LHCN-M2 (cell line): ENCODE measurements around the gene DPP9. TPM values are rescaled to one million over a fixed set of nuclear protein-coding genes. Genes with fewer than 3 reads are reported as not detected.
A peak's percentile ranks its signal among the peaks of the same experiment; 100 is the strongest.
"Not testable (repeated sequence)": the region's sequence is repeated elsewhere in the genome, so short reads cannot be mapped to it uniquely, and the experiment has no call there.

ENCODE experiments used
- DNase-seq: peaks from one replicate; pipeline ENCODE4 v3.0.0-alpha.2; 2012; ENCODE audit warnings: low read depth
- total RNA-seq: library from RNA; depleted of rRNA; stranded (reverse); fragments of >200 nt; gene quantifications from 2 replicates; pipeline ENCODE4 v1.2.3, GENCODE V29; 2014

Gene DPP9
- total RNA-seq, 1 experiment from 2014 or later, result 109 TPM

DNA sequence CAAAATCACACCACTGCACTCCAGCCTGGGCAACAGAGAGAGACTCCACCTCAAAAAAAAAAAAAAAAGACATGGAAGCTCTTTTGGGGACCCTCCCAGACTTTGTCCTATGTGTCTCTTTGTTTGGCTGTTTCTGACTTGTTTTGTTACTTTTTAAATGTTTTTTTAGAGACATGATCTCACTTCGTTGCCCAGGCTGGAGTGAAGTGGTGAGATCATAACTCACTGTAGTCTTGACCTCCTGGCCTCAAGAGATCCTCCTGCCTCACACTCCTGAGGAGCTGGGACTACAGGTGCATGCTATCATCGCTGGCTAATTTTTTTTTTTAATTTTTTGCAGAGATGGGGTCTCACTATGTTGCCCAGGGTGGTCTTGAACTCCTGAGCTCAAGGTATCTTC lies 16.4 kb upstream of the DPP9 start:
- no peak for DNase-seq

DNA sequence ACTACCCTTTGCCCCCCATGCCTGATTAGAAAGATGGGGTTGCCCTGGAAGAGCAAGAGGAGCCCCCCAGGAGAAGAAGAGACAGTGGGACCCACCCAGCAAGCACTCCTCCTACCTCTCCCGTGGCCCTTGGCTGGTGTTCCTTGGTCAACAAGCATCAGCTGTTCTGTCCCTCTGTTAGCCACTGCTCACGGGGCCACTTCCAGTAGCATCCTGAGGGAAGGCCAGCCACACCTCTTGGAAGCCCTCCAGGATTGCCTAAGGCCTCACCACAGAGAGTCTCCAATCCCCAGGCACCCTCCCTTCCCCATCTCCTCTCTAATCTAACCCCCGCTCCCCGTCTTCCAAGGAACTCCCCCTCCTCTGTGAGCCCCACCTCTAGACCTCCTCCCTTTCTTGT lies 15.1 kb upstream of the DPP9 start:
- DNase-seq, result no peak

DNA sequence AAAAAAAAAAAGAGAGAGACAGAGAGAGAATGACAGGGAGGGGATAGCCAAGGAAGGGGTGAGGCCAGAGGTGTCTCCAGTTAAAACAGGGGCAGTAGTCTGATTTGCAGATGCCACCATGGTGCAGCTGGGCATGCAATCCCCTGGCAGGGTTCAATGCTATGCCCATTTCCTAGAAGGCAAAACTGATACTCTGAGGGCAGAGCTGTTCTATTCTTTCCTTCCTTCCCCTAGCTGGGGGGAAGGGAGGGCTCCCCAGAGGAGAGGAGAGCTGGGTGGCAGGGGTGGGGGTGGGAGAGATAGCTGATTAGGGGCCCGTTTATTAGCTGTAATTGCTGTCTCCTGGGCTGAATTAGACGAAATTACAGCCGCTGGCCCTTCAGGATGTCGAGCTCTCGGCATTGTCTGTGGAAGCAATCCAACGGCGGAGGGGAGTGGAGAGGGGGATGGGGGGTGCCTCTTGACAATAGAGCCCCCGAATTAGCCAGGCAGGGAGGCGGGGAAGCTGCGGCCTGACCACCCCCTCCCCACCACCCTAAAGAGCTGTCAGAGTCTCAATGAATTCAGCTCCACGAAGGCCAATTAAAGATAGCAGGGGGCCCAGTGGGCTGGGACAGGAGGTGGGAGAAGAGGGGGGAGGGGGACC lies 14.4 kb upstream of the DPP9 start:
- no peak for DNase-seq

DNA sequence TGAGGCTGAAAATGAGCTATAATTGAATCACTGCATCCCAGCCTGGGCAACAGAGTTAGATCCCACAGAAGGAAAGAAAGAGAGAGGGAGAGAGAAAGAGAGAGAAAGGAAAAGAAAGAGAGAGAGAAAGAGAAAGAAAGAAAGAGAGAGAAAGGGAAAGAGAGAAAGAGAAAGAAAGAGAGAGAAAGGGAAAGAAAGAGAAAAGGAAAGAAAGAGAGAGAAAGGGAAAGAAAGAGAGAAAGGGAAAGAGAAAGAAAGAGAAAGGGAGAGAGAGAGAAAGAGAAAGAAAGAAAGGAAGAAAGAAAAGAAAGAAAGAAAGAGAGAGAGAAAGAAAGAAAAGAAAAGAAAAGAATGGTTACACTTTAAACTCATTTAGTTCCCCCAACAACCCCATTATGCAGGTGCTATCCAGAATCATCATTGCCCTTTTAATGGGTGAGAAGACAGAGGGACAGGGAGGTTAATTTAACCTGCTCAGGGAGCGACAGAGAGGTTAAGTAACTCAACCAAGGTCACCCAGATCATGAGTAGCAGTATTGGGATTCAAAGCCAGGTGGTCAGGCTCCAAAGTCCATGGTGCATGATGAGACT lies 10.2 kb upstream of the DPP9 start:
- DNase-seq, result no peak

DNA sequence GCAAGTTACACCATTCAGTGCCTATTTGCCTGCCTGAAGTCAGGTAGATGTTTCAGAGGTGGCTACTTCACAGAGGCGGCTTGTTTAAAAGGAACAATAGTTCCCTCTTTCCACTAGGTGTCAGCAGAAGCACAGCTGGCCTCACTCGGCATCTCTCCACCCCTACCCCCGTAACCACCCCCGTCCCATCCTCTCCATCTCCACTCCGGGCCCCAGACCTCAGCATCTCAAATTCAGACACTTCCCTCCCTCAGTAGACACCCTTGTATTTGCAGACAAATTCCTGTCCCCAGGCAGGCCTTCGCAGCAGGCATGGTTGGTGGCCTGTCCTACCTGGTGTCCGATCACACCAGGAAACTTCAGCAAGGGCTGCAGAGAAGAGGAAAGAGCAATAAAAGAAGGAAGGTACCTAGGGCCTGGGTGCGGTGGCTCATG lies 9.1 kb upstream of the DPP9 start:
- DNase-seq, result peak; percentile 58

DNA sequence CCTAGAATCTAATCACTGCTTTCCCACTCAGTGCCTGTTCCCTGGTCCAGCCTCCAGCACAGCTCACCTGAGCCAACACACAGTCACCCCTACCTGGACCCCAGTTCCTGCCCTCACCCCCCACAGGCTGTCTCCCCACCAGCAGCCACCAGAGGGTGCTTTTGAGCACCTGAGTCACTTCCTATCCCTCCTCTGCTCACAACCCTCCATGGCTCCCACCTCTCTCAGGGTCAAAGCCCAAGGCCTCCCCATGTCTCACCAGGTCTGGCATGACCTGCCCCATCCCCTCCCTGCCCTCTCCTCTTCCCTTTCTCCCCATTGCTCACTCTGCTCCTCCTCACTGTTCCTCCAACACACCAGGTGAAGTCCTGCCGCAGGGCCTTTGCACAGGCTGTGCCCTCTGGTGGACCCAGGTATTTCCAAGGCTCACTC lies 7.1 kb upstream of the DPP9 start:
- DNase-seq, result no peak

DNA sequence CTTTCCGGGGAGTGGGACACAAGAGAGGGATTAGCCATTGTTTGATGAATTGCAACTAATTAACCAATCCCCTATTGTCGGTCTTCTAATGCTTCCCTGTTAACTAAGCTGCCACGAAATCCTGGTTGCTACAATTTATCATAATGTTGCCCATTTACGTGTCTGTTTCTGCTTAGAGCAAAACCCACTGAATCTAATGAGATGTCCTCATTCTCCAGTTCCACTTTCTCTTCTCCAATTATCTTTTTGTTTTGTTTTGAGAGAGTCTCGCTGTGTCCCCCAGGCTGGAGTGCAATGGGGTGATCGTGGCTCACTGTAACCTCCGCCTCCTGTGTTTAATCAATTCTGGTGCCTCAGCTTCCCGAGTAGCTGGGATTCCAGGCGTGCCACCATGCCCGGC lies 5.2 kb upstream of the DPP9 start:
- no peak for DNase-seq

DNA sequence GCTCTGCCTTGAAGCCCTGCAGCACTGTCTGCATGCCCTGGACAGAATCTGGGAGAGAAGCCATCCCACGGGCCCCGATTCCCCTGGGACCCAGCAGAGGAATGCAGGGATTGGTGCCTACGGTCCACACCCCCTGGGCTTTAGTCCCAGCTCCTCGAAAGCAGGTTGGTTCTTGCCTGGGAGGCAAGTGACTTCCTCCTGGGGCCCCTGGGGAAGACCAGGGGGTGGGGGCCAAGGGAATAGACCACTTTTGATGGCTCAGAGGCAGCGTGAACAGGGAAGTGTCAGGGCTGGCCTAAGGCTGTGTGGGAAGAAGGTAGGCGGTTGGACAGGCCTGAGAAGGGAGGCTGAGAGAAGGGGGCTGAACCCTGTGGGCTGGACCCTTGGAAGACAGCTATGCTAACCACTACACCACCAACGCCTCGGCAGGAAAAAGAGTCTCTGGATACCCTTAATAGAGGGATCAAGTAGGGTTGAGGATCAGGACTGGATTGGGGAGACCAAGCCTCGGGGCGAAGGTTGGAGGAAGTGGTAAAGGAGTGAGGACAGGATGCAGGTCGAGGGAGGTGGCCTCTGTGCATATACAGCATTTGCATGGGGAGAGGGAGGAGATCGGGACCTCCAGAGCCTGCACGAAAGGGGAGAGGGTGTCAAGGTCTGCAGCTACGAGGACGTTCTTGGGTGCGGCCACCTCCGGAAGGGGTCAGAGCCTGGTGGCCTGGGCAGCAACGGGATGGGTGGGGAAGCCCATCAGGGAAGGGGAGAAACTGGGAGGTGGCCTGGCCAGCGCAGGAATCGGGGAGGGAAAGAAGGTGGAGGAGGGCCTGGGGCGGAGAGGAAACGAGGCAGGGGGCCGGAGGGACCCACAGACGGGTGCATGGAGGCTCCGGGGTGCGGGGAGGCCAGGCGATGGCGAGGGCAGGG lies 709 bp downstream of the DPP9 start:
- DNase-seq, result peak; percentile 74

DNA sequence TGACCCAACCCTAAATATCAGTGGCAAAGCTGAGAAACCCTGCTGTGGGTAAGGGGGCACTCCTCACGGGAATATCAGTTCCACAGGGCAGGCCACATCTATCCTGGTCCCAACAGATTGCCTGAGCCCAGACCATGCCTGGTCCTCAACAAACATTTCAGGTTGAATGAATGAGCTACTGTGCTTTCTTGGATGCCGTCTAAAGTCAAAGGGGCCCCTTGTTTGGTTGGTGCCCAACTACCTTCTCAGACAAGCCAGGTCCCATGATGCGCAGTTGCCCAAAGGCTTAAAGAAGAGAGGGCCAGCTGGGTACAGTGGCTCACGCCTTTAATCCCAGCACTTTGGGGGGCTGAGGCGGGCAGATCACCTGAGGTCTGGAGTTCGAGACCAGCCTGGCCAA lies 2.4 kb downstream of the DPP9 start:
- no peak for DNase-seq

DNA sequence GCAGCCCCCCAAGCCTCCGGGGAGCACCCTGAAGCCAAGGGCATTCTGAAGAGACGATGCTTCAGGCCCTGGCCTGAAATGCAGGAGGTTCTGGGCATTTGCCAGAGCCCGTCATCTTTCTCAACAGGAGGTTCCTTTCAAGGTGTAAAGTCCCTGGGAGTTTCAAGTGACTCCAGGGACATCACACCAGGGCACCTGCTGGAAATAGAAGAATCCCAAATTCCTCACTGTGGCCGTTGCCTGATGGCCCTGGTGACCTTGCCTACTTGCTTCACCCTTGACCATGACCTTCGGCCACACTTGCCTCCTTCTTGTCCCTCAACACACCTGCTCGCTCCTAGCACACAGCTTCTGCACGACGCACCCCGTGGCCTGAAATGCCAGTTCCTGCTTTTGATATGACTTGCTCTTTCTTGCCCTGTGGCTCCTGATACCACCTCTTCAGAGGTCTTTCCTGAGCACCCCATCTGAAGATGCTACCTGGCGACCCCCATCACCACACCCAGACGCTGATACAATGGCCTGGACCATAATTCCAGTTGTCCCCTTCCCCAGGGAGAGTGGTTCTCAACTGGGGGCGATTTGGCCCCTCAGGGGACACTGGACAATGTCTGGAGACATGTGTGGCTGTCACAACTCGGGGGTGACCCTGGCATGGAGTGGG lies 3.5 kb downstream of the DPP9 start:
- no peak for DNase-seq

DNA sequence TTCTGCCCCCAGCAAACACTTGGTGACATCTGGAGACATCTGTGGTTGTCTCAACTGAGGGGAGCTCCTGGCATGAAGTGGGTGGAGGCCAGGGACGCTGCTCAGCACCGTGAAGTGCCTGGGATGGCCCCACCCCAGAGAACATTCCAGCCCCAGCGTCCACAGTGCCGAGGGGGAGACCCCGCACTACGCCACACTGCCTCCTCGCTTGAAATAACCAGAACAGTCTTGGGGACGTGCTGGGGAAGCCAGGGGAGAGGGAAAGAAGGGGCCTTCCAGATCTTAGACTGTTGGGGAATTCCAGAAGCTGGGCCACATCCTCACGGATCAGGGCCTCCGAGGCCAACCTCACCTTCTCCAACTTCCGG lies 4.2 kb downstream of the DPP9 start:
- no peak for DNase-seq

DNA sequence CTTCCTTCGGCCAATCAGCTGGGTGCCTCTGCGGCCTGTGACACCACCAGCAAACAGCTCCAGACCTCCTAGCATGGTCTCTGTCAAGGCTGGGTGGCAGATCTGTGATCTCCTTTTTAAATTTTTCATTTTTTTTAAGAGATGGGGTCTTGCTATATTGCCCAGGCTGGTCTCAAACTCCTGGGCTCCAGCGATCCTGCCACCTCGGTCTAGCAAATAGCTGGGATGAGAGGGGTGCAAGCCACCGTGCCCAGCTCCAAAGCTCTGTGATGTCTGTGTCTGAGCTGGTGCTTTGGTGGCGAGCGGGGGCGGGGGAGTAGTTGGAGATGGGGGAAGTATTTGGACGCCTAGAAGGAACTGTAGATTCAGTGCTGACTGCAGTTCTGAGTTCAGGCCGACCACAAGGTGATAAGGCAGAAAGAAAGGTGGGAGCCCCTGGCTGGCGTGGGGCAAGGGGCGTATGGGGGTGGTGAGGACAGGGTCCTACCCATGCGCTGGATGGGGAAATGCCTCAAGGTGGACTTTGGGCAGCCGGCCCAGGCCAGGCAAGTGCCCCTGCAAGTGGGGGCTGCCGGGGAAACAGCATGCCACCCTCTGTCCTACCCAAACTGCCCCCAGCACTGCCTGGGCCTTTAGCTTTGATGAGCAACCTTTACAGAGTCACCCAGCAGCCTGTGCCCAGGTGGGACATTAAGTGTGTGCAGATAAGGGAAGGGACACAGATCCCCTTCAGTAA lies 5.5 kb downstream of the DPP9 start:
- DNase-seq, result no peak

DNA sequence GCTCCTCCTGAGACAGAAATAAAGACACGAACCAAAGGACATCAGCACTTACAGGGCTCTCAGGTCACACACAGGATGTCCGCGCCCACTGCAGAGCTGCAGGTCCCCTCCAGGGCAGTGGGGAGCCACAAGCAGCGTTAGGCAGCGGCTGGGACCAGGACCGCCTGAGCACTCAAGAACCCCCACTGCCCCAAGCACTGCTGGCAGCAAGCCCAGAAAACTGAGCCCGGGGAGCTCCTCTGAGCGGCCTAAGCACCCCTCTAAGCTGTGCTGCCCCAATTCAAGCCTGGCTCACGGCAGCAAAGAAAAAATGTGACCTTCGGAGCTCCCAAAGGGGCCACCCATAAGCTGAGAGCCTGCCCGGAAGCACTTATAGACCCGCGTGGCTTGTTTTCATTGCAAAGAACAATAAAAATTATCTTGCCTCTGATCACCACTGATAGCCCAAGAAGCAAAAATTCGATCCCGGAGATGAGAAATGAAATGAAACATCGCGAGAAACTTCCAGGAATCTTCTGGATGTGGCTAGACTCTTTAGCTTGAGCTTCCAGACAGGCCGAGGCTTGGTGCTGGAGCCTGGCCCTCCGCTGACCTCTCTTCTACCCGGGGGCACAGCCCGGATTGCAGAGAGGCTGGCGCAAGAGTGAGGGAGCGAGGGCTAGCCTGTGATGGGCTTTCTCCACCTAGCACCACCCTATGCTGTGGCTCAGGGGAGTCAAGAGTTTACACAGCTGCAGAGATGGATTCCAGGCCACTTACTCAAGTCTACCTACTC lies 6.3 kb downstream of the DPP9 start:
- peak; percentile 91 for DNase-seq

DNA sequence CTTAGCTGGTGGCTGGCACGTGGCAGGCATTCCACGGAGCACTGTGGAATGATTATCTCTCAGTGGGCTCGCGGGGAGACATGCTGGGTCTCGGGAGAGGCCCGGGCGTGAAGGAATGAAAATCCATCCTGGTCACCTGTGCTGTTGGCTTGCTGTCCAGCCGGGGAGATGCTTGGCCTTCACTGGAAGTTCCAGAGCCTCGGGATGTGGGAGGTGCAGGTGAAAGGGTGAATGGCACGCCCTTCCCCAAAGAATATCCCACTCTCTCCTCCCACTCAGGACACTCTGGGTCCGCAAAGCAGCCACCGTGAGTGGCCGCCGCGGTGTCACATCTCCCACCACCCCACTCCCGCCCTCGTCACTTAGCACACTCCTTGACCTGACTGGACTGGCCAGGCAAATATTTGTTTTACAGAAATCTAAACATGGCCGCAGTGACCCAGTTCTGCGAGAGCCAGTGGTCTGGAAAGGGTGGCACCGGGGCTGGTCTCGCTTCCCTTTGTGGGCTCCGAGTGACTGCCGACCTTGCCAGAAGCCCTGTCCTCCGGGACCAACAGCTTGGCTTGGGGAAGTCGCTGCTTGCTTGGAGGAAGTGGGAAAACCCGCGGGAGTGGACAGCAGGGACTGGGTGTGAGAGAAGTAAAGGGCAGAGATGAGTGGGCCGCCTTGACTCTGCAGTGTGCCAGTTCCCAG lies 8.0 kb downstream of the DPP9 start:
- DNase-seq, result no peak

DNA sequence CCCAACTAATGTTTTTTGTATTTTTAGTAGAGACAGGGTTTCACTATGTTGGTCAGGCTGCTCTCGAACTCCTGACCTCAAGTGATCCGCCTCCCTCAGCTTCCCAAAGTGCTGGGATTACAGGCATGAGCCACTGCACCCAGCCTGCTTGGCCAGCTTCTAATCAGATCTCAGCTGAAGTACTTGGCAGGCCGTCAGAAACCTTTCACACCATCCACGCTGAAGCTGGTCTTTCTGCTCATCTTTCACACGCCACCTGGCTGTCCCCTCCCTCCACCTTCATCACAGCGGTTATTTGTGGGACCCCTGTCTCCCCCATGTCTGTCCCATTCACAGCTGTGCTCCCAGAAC lies 8.5 kb downstream of the DPP9 start:
- DNase-seq, result not testable (repeated sequence)

DNA sequence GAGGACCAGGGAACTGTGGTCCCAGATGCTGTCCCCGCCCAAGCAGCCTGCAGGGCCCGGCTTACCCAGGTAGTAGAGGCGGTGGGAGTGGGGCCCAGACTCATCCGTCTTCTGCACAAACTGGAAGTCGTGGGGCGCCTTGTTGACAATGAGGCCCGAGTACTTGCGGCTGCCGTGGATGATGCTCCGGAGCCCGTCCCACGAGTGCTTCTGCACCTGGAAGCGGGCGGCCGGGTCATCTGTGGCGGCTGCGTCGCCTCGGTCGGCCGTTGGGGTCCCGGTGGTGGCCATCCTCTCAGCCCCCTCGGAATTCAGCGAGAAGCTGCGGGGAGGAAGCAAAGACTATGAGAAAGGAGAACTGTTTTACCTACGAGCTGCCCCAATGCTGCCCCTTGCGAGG lies 9.6 kb downstream of the DPP9 start:
- no peak for DNase-seq

DNA sequence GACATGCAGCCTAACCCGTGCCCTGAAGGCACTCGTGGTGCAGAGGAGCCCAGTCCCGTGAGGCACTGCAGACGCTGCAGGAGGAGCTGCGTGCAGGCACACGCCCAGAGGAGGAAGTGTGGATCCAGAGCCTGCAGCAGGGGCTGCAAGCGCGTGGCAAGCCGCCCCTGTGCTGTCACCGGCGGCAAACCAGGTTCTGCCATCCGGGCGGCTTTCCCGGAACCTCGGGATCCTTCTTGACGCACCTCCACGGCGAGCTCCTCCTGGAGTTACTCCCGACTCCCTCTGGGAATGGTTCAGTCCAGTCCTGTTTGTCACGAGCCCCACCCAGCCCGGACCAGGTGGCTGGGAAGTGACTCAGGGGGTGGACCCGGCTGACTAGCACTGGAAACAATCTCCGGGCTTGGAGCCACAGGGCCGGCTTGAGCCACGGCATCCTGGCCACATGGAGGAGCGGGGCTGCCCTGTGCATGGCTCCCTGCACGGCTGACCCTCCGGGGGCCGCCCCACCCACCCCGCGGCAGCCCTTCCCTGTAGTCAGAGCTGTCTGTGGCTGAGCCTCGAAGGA lies 10.2 kb downstream of the DPP9 start:
- DNase-seq, result peak; percentile 99

DNA sequence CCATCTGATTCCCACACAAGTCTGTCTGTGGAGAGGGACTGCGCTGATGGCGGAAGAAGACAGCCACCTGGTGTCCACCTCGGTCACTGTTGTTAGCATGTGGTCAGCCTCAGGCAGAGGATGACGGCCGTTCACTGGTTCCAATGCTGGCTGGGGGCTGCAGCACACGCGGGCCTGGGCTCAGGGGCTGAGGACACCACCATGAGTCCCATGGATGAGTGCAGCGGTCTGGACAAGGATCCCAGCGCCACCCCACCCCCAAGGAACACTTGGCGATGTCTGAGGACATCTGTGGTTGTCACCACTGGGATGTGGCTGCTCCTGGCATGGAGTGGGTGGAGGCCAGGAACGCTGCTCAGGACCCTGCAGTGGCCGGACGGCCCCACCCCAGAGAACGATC lies 10.9 kb downstream of the DPP9 start:
- DNase-seq, result no peak

DNA sequence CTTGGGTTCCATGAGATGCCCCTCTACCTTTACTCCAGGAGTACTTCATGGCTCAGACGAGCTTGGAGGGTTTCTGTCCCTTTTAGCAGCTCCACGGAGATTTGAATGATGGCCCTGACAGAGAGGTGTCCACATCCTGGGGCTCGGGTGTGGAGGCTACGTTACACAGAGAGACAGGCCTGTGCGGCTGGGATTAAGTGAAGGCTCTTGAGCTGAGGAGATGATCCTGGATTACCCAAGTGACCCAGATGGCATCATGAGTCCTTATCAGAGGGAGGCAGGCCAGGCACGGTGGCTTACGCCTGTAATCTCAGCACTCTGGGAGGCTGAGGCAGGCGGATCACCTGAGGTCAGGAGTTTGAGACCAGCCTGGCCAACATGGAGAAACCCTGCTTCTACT lies 12.4 kb downstream of the DPP9 start:
- DNase-seq, result no peak

DNA sequence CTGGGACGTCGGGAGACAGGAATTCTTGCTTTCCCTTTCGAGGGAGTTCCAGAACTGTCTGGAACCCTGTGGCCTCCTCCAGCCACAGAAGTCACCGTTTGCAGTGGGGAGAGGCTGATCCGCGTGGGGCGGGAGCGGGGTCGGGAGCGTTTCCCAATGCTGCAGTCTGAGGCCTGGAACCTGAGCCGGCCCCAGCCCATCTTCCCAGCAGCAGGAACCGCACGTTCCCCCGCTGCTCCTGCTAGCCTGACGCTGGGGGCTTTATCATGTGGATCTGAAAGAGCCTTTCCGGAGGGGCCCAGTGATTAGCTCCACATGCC lies 13.4 kb downstream of the DPP9 start:
- DNase-seq, result no peak
